Thoracic aorta (tissue), 2 donors: ENCODE data around the gene TMED5. TPM values are rescaled to one million over a fixed set of nuclear protein-coding genes. Genes with fewer than 3 reads are reported as not detected.

Experiments
- ATAC-seq: fragments of 150-250 bp; one replicate; pipeline ENCODE4 v1.8.0; 2017; ENCODE audit warnings: low read depth; ENCODE audit not compliant: insufficient number of reproducible peaks, low FRiP score
- DNase-seq: peaks from one replicate; pipeline ENCODE4 v3.0.0-alpha.2; 2020; ENCODE audit warnings: low spot score
- H3K27ac ChIP-seq, 2 donors: fragments of 200-600 bp; sonication (generic); 1 replicate in 1 of 2; 2 replicates in 1 of 2; pipeline ENCODE4 v1.5.1; 2016; ENCODE audit warnings: mild to moderate bottlenecking in 2 of 2, moderate library complexity in 2 of 2
- H3K27me3 ChIP-seq: fragments of 200-600 bp; sonication (generic); replicated peaks from 2 replicates; pipeline ENCODE4 v1.6.0; 2016; ENCODE audit warnings: mild to moderate bottlenecking; ENCODE audit not compliant: insufficient read depth
- H3K36me3 ChIP-seq: fragments of 200-600 bp; sonication (generic); one replicate; pipeline ENCODE4 v1.5.1; 2016
- H3K4me1 ChIP-seq, 2 donors: fragments of 200-600 bp; sonication (generic); 1 replicate in 1 of 2; 2 replicates in 1 of 2; pipeline versions ENCODE4 v1.5.1 to v1.6.0; 2016; ENCODE audit warnings: low read depth in 2 of 2, mild to moderate bottlenecking in 1 of 2; ENCODE audit not compliant: control insufficient read depth in 1 of 2
- H3K4me3 ChIP-seq: fragments of 200-600 bp; sonication (generic); 2 replicates; pipeline ENCODE4 v1.5.1; 2016; ENCODE audit warnings: mild to moderate bottlenecking
- H3K9me3 ChIP-seq: fragments of 200-600 bp; sonication (generic); 2 replicates; pipeline ENCODE4 v1.5.1; 2016
- total RNA-seq, 2 donors: library from RNA; depleted of rRNA; stranded (reverse); fragments of >200 nt; gene quantifications; one replicate each; pipeline versions ENCODE4 v1.1.0 to v1.2.3, GENCODE V29; 2016
- TF ChIP-seq, protein P1 (sequence below): fragments of 200-600 bp; sonication (generic); IDR thresholded peaks from one replicate; pipeline ENCODE4 v1.5.1; 2019; ENCODE audit warnings: antibody characterized with exemption

Gene TMED5
- total RNA-seq, 2 donors from 2014 or later, result 45.2 to 93.3 TPM

DNA sequence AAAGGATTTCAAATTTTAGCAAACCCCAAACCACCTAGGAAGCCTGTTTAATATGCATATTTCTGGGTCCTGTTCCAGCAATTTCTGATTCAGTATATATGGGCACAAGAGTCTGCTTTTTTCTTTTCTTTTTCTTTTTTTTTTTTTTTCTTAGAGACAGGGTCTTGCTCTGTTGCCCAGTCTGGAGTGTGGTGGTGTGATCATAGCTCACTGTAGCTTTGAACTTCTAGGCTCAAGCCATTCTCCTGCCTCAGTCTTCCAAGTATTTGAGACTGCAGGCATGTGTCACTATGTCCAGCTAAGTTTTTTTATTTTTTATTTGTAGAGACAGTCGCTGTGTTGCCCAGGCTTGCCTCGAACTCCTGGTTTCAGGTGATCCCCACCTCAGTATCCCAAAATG is 35.1 kb upstream of the TMED5 start:
- no peak overlapping the region for H3K27ac ChIP-seq
- TF ChIP-seq, protein P1, sequence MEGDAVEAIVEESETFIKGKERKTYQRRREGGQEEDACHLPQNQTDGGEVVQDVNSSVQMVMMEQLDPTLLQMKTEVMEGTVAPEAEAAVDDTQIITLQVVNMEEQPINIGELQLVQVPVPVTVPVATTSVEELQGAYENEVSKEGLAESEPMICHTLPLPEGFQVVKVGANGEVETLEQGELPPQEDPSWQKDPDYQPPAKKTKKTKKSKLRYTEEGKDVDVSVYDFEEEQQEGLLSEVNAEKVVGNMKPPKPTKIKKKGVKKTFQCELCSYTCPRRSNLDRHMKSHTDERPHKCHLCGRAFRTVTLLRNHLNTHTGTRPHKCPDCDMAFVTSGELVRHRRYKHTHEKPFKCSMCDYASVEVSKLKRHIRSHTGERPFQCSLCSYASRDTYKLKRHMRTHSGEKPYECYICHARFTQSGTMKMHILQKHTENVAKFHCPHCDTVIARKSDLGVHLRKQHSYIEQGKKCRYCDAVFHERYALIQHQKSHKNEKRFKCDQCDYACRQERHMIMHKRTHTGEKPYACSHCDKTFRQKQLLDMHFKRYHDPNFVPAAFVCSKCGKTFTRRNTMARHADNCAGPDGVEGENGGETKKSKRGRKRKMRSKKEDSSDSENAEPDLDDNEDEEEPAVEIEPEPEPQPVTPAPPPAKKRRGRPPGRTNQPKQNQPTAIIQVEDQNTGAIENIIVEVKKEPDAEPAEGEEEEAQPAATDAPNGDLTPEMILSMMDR, result no peak
- H3K4me1 ChIP-seq, result no peaks in the 10 kb centered on the region
- no peak for ATAC-seq
- H3K27me3 ChIP-seq, result no peaks in the 10 kb centered on the region
- H3K36me3 ChIP-seq, result no peaks in the 10 kb centered on the region
- H3K4me3 ChIP-seq, result no peak overlapping the region
- DNase-seq, result no peak
- no peaks in the 10 kb centered on the region for H3K9me3 ChIP-seq

DNA sequence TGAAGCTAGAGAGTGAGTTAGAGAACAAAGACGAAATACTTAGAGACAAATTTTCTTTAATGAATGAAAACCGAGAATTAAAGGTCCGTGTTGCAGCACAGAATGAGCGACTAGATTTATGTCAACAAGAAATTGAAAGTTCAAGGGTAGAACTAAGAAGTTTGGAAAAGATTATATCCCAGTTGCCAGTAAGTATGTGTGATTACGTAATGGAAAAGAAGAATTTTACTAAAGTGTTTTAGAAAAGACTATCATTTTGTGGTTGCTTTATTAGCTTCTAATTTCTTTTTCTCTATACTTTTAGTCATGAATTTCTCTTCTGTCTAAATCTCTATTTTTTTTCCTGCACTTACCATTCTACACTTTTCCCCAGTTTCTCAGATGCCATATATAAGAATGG is 27.0 kb upstream of the TMED5 start:
- Histone ChIP-seq H3K4me1 (no peaks in the 10 kb centered on the region), H3K36me3 (no peaks in the 10 kb centered on the region), H3K27ac (no peak overlapping the region), H3K27me3 (no peaks in the 10 kb centered on the region), H3K9me3 (no peaks in the 10 kb centered on the region), H3K4me3 (no peak overlapping the region)
- no peak for DNase-seq
- ATAC-seq, result no peak
- TF ChIP-seq, protein P1, result no peak

DNA sequence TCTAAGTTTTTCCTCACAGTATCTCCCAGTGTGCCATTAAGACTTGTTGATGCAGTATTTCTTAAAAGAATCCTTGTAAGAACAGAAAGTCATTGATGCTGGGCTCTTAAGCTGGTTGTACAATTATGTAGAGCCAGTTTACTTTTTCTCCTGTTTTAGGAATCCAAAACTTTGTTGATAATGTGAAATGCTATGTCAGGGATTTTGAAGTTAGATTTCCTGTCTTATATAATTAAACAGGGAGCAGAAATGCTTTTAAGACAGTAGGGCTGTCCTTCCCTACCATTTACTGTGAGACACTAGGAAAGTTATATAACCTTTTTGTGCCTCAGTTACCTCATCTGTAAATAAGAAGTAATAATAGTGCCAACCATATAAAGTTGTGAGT is 26.3 kb upstream of the TMED5 start:
- DNase-seq, result no peak
- TF ChIP-seq, protein P1, result no peak
- no peak for ATAC-seq
- Histone ChIP-seq H3K4me1 (no peaks in the 10 kb centered on the region), H3K36me3 (no peaks in the 10 kb centered on the region), H3K27ac (no peak overlapping the region), H3K9me3 (no peaks in the 10 kb centered on the region), H3K27me3 (no peaks in the 10 kb centered on the region), H3K4me3 (no peak overlapping the region)

DNA sequence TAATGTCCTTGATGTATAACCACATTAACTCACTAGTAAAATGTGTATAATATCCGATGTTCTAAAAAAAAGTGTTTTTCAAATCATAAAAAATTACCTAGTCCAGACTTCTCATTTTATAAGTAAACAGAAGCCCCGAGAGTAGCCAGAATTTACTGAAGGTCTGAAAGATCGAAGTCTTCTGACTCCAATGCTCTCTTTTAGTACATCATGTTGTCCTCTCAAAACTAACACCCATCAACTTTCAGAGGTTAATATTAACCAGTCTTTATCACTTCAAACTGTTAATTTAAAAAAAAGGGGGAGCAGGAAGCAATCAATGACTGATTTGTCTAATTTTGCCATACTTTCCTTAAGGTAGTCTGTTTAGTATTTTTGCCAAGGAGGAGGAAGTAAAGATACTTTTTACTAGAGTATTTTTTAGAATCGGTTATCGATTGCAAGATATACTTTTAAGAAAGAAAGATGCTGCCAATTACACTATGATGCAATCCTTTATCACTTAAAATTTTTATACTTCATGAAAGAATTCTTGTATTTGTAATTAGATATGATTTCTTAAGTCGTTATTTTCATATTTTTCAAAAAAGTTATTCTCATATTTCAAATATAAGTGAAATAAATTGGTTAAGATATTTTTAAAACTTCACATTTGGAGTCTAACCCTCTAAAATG is 25.8 kb upstream of the TMED5 start:
- Histone ChIP-seq H3K4me3 (no peak overlapping the region), H3K36me3 (no peaks in the 10 kb centered on the region), H3K27me3 (no peaks in the 10 kb centered on the region), H3K9me3 (no peaks in the 10 kb centered on the region), H3K4me1 (no peaks in the 10 kb centered on the region), H3K27ac (no peak overlapping the region)
- no peak for ATAC-seq
- TF ChIP-seq, protein P1, result no peak
- DNase-seq, result no peak

DNA sequence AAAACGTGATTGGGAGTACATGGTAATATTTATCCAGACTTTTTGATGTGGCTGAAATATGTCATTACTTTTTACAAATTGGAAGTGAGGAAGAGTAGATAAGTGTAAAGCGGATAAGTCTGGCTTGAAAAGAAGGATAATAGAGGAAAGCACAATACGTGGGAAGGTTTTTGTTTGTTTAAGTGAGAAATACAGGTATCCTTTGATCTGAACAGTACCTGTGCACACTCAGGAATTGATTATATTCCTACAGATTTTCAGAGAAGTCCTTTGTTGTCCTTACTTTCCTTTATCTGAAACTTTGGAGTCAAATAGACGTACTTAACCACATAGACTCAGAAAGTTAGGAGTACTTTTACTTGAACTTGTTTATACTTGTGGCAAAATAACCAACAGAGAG is 20.5 kb upstream of the TMED5 start:
- Histone ChIP-seq H3K27me3 (no peaks in the 10 kb centered on the region), H3K4me1 (no peaks in the 10 kb centered on the region), H3K36me3 (no peaks in the 10 kb centered on the region), H3K4me3 (no peak overlapping the region), H3K27ac (no peak overlapping the region), H3K9me3 (no peaks in the 10 kb centered on the region)
- DNase-seq (no peak), ATAC-seq (no peak)
- TF ChIP-seq, protein P1, result no peak
